ENCODE data around the gene MCCD1.

Gene MCCD1

DNA sequence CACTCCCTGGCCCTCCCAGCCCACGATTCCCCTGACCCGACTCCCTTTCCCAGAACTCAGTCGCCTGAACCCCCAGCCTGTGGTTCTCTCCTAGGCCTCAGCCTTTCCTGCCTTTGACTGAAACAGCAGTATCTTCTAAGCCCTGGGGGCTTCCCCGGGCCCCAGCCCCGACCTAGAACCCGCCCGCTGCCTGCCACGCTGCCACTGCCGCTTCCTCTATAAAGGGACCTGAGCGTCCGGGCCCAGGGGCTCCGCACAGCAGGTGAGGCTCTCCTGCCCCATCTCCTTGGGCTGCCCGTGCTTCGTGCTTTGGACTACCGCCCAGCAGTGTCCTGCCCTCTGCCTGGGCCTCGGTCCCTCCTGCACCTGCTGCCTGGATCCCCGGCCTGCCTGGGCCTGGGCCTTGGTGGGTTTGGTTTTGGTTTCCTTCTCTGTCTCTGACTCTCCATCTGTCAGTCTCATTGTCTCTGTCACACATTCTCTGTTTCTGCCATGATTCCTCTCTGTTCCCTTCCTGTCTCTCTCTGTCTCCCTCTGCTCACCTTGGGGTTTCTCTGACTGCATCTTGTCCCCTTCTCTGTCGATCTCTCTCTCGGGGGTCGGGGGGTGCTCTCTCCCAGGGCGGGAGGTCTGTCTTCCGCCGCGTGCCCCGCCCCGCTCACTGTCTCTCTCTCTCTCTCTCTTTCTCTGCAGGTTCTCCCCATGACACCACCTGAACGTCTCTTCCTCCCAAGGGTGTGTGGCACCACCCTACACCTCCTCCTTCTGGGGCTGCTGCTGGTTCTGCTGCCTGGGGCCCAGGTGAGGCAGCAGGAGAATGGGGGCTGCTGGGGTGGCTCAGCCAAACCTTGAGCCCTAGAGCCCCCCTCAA lies 43.5 kb downstream of the MCCD1 start, which contains the start of gene LTA:
TSS of gene LTA (plus strand) at position 249 of the 871 bp plus-strand sequence. CDS start at position 703, 454 bp downstream.
- DNase-seq (ENCODE audit: low read depth): no peak

DNA sequence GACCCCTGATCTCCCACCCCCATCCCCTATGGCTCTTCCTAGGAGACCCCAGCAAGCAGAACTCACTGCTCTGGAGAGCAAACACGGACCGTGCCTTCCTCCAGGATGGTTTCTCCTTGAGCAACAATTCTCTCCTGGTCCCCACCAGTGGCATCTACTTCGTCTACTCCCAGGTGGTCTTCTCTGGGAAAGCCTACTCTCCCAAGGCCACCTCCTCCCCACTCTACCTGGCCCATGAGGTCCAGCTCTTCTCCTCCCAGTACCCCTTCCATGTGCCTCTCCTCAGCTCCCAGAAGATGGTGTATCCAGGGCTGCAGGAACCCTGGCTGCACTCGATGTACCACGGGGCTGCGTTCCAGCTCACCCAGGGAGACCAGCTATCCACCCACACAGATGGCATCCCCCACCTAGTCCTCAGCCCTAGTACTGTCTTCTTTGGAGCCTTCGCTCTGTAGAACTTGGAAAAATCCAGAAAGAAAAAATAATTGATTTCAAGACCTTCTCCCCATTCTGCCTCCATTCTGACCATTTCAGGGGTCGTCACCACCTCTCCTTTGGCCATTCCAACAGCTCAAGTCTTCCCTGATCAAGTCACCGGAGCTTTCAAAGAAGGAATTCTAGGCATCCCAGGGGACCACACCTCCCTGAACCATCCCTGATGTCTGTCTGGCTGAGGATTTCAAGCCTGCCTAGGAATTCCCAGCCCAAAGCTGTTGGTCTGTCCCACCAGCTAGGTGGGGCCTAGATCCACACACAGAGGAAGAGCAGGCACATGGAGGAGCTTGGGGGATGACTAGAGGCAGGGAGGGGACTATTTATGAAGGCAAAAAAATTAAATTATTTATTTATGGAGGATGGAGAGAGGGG lies 44.7 kb downstream of the MCCD1 start:
- no peak for DNase-seq (ENCODE audit: low read depth)

DNA sequence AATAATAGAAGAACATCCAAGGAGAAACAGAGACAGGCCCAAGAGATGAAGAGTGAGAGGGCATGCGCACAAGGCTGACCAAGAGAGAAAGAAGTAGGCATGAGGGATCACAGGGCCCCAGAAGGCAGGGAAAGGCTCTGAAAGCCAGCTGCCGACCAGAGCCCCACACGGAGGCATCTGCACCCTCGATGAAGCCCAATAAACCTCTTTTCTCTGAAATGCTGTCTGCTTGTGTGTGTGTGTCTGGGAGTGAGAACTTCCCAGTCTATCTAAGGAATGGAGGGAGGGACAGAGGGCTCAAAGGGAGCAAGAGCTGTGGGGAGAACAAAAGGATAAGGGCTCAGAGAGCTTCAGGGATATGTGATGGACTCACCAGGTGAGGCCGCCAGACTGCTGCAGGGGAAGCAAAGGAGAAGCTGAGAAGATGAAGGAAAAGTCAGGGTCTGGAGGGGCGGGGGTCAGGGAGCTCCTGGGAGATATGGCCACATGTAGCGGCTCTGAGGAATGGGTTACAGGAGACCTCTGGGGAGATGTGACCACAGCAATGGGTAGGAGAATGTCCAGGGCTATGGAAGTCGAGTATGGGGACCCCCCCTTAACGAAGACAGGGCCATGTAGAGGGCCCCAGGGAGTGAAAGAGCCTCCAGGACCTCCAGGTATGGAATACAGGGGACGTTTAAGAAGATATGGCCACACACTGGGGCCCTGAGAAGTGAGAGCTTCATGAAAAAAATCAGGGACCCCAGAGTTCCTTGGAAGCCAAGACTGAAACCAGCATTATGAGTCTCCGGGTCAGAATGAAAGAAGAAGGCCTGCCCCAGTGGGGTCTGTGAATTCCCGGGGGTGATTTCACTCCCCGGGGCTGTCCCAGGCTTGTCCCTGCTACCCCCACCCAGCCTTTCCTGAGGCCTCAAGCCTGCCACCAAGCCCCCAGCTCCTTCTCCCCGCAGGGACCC lies 45.6 kb downstream of the MCCD1 start:
- DNase-seq (ENCODE audit: low read depth): no peak

DNA sequence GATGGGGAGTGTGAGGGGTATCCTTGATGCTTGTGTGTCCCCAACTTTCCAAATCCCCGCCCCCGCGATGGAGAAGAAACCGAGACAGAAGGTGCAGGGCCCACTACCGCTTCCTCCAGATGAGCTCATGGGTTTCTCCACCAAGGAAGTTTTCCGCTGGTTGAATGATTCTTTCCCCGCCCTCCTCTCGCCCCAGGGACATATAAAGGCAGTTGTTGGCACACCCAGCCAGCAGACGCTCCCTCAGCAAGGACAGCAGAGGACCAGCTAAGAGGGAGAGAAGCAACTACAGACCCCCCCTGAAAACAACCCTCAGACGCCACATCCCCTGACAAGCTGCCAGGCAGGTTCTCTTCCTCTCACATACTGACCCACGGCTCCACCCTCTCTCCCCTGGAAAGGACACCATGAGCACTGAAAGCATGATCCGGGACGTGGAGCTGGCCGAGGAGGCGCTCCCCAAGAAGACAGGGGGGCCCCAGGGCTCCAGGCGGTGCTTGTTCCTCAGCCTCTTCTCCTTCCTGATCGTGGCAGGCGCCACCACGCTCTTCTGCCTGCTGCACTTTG lies 46.7 kb downstream of the MCCD1 start, which contains the start of gene TNF:
TSS of gene TNF (plus strand) at position 231 of the 567 bp plus-strand sequence. CDS start at position 408, 177 bp downstream.
- DNase-seq (ENCODE audit: low read depth): no peak

DNA sequence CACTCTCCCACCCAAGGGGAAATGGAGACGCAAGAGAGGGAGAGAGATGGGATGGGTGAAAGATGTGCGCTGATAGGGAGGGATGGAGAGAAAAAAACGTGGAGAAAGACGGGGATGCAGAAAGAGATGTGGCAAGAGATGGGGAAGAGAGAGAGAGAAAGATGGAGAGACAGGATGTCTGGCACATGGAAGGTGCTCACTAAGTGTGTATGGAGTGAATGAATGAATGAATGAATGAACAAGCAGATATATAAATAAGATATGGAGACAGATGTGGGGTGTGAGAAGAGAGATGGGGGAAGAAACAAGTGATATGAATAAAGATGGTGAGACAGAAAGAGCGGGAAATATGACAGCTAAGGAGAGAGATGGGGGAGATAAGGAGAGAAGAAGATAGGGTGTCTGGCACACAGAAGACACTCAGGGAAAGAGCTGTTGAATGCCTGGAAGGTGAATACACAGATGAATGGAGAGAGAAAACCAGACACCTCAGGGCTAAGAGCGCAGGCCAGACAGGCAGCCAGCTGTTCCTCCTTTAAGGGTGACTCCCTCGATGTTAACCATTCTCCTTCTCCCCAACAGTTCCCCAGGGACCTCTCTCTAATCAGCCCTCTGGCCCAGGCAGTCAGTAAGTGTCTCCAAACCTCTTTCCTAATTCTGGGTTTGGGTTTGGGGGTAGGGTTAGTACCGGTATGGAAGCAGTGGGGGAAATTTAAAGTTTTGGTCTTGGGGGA lies 47.4 kb downstream of the MCCD1 start:
- DNase-seq (ENCODE audit: low read depth): no peak

DNA sequence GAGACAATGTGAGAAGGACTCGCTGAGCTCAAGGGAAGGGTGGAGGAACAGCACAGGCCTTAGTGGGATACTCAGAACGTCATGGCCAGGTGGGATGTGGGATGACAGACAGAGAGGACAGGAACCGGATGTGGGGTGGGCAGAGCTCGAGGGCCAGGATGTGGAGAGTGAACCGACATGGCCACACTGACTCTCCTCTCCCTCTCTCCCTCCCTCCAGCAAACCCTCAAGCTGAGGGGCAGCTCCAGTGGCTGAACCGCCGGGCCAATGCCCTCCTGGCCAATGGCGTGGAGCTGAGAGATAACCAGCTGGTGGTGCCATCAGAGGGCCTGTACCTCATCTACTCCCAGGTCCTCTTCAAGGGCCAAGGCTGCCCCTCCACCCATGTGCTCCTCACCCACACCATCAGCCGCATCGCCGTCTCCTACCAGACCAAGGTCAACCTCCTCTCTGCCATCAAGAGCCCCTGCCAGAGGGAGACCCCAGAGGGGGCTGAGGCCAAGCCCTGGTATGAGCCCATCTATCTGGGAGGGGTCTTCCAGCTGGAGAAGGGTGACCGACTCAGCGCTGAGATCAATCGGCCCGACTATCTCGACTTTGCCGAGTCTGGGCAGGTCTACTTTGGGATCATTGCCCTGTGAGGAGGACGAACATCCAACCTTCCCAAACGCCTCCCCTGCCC lies 48.3 kb downstream of the MCCD1 start:
- no peak for DNase-seq (ENCODE audit: low read depth)

DNA sequence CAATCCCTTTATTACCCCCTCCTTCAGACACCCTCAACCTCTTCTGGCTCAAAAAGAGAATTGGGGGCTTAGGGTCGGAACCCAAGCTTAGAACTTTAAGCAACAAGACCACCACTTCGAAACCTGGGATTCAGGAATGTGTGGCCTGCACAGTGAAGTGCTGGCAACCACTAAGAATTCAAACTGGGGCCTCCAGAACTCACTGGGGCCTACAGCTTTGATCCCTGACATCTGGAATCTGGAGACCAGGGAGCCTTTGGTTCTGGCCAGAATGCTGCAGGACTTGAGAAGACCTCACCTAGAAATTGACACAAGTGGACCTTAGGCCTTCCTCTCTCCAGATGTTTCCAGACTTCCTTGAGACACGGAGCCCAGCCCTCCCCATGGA lies 48.8 kb downstream of the MCCD1 start:
- no peak for DNase-seq (ENCODE audit: low read depth)

DNA sequence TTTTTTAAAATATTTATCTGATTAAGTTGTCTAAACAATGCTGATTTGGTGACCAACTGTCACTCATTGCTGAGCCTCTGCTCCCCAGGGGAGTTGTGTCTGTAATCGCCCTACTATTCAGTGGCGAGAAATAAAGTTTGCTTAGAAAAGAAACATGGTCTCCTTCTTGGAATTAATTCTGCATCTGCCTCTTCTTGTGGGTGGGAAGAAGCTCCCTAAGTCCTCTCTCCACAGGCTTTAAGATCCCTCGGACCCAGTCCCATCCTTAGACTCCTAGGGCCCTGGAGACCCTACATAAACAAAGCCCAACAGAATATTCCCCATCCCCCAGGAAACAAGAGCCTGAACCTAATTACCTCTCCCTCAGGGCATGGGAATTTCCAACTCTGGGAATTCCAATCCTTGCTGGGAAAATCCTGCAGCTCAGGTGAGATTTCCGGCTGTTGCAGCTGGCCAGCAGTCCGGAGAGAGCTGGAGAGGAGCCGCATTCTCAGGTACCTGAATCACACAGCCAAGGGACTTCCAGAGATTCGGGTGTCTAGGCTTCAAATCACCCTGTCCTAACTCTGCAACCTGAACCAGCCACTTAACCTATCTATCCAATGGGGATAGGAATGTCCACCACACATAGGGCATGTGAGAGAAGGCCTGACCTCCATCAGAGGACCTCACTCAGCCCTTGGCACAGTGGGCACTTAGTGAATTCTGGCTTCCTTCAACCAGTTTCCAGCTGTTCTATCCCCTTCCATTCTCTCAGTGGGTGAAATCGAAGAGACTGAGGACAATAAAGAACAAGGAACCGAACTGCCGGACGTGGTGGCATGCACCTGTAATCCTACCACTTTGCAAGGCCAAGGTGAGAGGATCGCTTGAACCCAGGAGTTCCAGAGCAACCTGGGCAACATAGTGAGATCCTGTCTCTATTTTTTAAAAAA lies 49.7 kb downstream of the MCCD1 start:
- no peak for DNase-seq (ENCODE audit: low read depth)

DNA sequence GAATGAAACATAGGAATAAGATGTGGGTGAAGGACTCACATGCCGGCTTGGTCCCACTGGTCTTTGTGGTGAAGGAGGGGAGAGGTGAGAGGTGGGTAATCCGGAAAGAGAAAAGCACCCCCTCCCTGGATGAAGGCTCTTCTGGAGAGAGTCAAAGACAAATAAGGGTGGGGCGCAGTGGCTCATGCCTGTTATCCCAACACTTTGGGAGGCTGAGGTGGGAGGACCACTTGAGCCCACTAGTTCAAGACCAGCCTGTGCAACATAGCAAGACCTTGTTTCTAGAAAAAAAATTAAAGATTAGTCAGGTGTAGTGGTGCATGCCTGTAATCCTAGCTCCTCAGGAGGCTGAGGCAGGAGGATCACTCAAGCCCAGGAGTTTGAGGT lies 50.4 kb downstream of the MCCD1 start:
- no peak for DNase-seq (ENCODE audit: low read depth)

All from HS-5 (cell line).